ENCODE data around the gene ERCC1. TPM values are rescaled to one million over a fixed set of nuclear protein-coding genes. Genes with fewer than 3 reads are reported as not detected.

ERCC1 gene
- total RNA-seq, 1 donor from 2014 or later = 67.5 TPM

GRCh38 chr19:45403781-45404556 lies 19.7 kb downstream of the ERCC1 start:
- H3K27me3 Mint-ChIP-seq (ENCODE audit: low read depth, unreplicated experiment) = no peaks in the 10 kb centered on the region
- no peak for FAIRE-seq

GRCh38 chr19:45403272-45403671 lies 20.4 kb downstream of the ERCC1 start:
- H3K4me3 Mint-ChIP-seq (ENCODE audit: unreplicated experiment) = peak overlapping the region; percentile 97
- H3K27me3 Mint-ChIP-seq (ENCODE audit: low read depth, unreplicated experiment) = no peaks in the 10 kb centered on the region
- H3K36me3 Mint-ChIP-seq (ENCODE audit: low read depth, unreplicated experiment) = peaks cover 5% of the 10 kb centered on the region

More at GRCh38 chr19:45403781-45404556, 19.7 kb downstream of the ERCC1 start:
- H3K4me1 Mint-ChIP-seq (ENCODE audit: low read depth, unreplicated experiment) = peaks cover 12% of the 10 kb centered on the region
- peak overlapping the region; percentile 96 for H3K27ac Mint-ChIP-seq (ENCODE audit: unreplicated experiment)
- H3K9ac ChIP-seq (ENCODE audit: low read length) = peak overlapping the region; percentile 89
- peaks cover 8% of the 10 kb centered on the region for H3K36me3 Mint-ChIP-seq (ENCODE audit: low read depth, unreplicated experiment)
- H3K4me2 ChIP-seq (ENCODE audit: low read length) = peak overlapping the region; percentile 96
- H3K79me2 ChIP-seq (ENCODE audit: insufficient read depth, low read length) = peaks cover 55% of the 10 kb centered on the region
- peaks cover 30% of the 10 kb centered on the region for H3K4me1 ChIP-seq (ENCODE audit: insufficient read depth, low read length)
- H4K20me1 ChIP-seq (ENCODE audit: insufficient read depth, low read length) = no peaks in the 10 kb centered on the region
- no peaks in the 10 kb centered on the region for H3K27me3 ChIP-seq (ENCODE audit: insufficient read depth, low read length)
- TF ChIP-seq CTCF (IDR thresholded peaks at IDR 0.05; ENCODE audit: insufficient read depth, low read depth, low read length) = peak; percentile 49
- no peak for TF ChIP-seq EZH2 (IDR thresholded peaks at IDR 0.05; ENCODE audit: insufficient read depth, low read length)
- peak overlapping the region; percentile 55 for H2AFZ ChIP-seq (ENCODE audit: low read depth, low read length)
- H3K4me3 ChIP-seq (ENCODE audit: insufficient read depth, low read depth, low read length) = peak overlapping the region; percentile 90
- H3K36me3 ChIP-seq (ENCODE audit: insufficient read depth, low read length) = no peaks in the 10 kb centered on the region
- H3K9me3 ChIP-seq (ENCODE audit: insufficient read depth, low read depth, low read length) = no peaks in the 10 kb centered on the region
- H3K9me3 Mint-ChIP-seq (ENCODE audit: unreplicated experiment) = no peaks in the 10 kb centered on the region
- H3K4me3 Mint-ChIP-seq (ENCODE audit: unreplicated experiment) = peak overlapping the region; percentile 97
- DNase-seq (ENCODE audit: low read depth) = no peak
- H3K27ac ChIP-seq (ENCODE audit: low read depth, low read length) = peak overlapping the region; percentile 94

More at GRCh38 chr19:45403272-45403671, 20.4 kb downstream of the ERCC1 start:
- peak overlapping the region; percentile 96 for H3K4me2 ChIP-seq (ENCODE audit: low read length)
- DNase-seq (ENCODE audit: low read depth) (no peak), FAIRE-seq (no peak)
- no peak overlapping the region for H2AFZ ChIP-seq (ENCODE audit: low read depth, low read length)
- no peaks in the 10 kb centered on the region for H4K20me1 ChIP-seq (ENCODE audit: insufficient read depth, low read length)
- peaks cover 30% of the 10 kb centered on the region for H3K4me1 ChIP-seq (ENCODE audit: insufficient read depth, low read length)
- no peak overlapping the region for H3K27ac ChIP-seq (ENCODE audit: low read depth, low read length)
- no peaks in the 10 kb centered on the region for H3K9me3 ChIP-seq (ENCODE audit: insufficient read depth, low read depth, low read length)
- peak overlapping the region; percentile 90 for H3K4me3 ChIP-seq (ENCODE audit: insufficient read depth, low read depth, low read length)
- H3K36me3 ChIP-seq (ENCODE audit: insufficient read depth, low read length) = no peaks in the 10 kb centered on the region
- no peaks in the 10 kb centered on the region for H3K27me3 ChIP-seq (ENCODE audit: insufficient read depth, low read length)
- H3K79me2 ChIP-seq (ENCODE audit: insufficient read depth, low read length) = peaks cover 53% of the 10 kb centered on the region
- peaks cover 15% of the 10 kb centered on the region for H3K4me1 Mint-ChIP-seq (ENCODE audit: low read depth, unreplicated experiment)
- H3K27ac Mint-ChIP-seq (ENCODE audit: unreplicated experiment) = peak overlapping the region; percentile 80
- no peaks in the 10 kb centered on the region for H3K9me3 Mint-ChIP-seq (ENCODE audit: unreplicated experiment)
- TF ChIP-seq EZH2 (IDR thresholded peaks at IDR 0.05; ENCODE audit: insufficient read depth, low read length) = no peak
- no peak for TF ChIP-seq CTCF (IDR thresholded peaks at IDR 0.05; ENCODE audit: insufficient read depth, low read depth, low read length)
- H3K9ac ChIP-seq (ENCODE audit: low read length) = peak overlapping the region; percentile 8
